GM13976 (cell line): ENCODE data around the gene ING5.

Experiments
- DNase-seq: peaks from one replicate; pipeline ENCODE4 v3.0.0; 2012; ENCODE audit warnings: low spot score
- in situ Hi-C: fragments of 300-500 bp; cut with MboI; formaldehyde crosslinking; loops from one replicate; pipeline ENCODE4 v1.12.0; 2022; ENCODE audit warnings: low sequenced_read_pairs, mixed read lengths, inconsistent platforms; ENCODE audit not compliant: unreplicated experiment
- TF ChIP-seq, protein P1 (sequence below): IDR thresholded peaks from 2 replicates; pipeline ENCODE4 v1.5.1; 2012; ENCODE audit warnings: borderline replicate concordance, mild to moderate bottlenecking; ENCODE audit not compliant: insufficient read depth; ENCODE audit errors: extremely low read depth, missing control alignments, control extremely low read depth

ING5 gene

DNA sequence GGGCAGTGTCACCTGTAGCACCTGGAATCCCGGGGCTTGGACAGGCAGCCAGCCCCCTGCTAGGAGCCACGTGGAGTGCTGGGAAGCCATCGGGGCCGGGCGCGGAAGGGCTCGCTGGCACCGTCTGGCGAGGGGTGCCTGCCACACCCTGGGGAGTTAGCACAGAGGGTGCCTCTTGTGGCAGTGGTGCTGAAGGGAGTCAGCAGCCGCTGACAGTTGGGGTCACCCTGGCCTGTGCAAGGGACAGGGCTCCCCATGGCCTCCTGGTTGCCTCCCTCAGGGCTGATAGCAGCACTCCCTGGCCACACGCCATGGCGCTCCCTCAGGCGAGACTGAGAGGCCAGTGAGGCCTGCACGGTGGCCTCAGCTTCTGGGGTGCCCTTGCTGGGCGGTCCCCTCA lies 18.7 kb downstream of the ING5 start:
- TF ChIP-seq, protein P1, sequence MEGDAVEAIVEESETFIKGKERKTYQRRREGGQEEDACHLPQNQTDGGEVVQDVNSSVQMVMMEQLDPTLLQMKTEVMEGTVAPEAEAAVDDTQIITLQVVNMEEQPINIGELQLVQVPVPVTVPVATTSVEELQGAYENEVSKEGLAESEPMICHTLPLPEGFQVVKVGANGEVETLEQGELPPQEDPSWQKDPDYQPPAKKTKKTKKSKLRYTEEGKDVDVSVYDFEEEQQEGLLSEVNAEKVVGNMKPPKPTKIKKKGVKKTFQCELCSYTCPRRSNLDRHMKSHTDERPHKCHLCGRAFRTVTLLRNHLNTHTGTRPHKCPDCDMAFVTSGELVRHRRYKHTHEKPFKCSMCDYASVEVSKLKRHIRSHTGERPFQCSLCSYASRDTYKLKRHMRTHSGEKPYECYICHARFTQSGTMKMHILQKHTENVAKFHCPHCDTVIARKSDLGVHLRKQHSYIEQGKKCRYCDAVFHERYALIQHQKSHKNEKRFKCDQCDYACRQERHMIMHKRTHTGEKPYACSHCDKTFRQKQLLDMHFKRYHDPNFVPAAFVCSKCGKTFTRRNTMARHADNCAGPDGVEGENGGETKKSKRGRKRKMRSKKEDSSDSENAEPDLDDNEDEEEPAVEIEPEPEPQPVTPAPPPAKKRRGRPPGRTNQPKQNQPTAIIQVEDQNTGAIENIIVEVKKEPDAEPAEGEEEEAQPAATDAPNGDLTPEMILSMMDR = no peak
- in situ Hi-C loops = no loop called here
- DNase-seq = peak; percentile 28

DNA sequence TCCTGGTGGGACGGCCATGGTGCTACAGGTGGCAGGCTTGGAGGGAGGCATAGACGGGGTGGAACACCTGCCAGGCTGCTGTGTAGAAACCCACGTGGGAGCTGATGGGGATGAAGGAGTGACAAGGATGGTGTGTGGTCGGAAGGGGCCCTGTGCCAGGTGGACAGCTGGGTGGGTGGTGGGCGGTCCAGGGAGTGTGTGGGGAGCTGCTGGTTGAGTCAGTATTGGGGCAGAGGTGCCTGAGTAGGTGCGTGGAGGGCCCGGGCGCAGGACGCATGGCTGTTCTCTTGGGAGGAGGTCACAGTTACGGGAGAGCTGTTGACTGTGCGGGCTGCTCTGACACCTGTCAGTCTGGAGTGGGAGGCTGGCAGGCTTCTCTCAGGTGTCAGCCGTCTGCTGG lies 20.0 kb downstream of the ING5 start:
- peak; percentile 26 for DNase-seq
- in situ Hi-C loops = no loop called here
- TF ChIP-seq, protein P1 = no peak

DNA sequence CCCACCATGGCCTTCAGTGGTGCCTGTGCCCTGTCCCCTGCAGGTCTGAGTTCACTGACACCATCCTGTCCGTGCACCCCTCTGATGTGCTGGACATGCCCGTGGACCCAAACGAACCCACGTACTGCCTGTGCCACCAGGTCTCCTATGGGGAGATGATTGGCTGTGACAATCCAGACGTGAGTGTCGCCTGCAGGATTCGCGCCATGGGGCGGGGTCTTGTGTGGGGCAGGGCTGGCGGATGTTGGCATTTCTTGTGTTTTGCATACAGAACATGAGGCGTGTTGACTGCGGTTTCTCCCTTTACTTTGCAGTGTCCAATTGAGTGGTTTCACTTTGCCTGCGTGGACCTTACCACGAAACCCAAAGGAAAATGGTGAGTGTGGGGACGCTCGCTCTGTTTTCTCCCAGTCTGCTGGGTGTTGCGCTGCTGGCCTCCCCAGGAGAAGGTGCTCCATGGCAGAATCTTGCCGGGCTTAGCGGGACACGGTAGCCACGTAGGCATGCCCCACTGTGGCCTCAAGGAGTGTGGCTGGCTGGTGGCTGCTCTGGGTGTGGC lies 21.1 kb downstream of the ING5 start:
- in situ Hi-C loops = no loop called here
- DNase-seq = no peak
- TF ChIP-seq, protein P1 = no peak

DNA sequence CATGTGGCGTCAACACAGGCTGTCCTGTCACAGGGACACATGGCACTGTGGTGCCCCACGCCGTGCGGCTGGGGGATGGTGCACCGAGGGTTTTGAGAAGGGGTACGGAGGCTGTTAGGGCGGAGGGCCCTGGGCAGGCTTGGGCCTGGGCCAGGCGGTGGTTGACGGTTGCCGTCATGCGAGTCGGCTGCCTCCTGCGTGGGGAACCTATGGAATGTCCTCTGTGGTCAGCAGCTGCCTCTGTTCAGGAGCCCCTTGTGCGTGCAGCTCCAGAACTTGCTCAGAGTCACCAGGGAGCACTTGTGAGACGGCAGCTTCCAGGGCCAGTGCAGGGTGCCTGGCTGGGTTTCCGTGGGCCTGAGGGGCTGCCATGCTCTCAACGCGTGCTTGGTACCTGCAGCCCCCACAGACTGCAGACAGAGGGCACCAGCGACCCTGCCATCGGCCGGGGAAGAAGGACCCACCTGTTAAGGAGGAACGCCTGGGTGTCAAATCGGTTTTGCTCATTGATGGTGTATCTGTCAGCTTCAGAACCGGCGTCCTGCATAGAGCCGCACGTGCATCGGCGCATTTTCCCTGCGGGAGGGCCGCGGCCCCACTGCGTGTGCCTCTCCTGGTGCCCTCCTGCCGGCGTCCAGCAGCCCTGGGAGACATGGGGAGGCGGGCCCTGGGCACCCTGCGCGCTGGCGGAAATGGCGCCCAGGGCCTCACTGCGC lies 22.6 kb downstream of the ING5 start:
- in situ Hi-C loops = no loop called here
- no peak for DNase-seq
- TF ChIP-seq, protein P1 = no peak

DNA sequence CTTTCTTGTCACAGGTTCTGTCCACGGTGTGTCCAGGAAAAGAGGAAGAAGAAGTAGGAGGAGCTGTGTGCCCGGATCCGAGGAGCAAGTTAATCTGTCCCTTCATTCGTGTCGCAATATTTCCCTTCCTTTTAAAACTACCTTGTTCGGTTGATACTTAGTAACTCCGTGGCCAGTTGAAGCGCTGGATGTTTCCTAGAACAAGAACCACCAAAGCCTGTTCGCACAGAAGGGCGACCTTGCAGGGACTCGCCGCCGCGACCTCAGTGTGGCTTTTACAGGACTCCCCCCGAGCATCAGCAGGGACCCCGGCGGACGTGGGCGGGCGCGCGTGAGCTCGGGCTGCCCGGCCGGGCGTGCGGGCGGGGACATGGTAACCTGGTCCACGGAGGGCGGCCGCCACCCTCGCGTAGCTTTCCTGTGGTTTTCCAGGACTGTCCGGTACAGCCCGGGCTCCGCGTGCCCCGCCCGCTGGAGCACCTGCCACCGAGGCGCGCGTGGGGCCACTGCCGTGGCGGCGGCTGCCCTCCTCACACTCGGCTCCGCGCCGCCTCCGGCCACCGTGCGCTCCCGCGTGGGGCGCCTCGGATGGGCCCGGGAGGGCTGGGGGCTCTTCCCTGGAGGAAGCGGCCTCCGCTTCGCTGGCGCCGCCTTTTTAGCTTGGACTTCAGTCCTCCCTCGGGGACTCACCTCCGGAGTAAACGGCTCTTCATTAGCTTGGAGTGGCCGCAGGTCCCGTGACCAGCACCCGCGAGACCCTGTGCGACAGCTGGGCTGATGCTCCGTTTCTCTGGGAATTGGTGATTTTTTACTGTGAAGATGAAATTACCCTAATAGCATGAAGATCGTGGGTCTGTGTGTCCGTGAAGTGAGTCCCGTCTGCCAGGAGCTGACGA lies 23.4 kb downstream of the ING5 start:
- TF ChIP-seq, protein P1 = no peak
- DNase-seq = no peak
- in situ Hi-C loops = no loop called here

DNA sequence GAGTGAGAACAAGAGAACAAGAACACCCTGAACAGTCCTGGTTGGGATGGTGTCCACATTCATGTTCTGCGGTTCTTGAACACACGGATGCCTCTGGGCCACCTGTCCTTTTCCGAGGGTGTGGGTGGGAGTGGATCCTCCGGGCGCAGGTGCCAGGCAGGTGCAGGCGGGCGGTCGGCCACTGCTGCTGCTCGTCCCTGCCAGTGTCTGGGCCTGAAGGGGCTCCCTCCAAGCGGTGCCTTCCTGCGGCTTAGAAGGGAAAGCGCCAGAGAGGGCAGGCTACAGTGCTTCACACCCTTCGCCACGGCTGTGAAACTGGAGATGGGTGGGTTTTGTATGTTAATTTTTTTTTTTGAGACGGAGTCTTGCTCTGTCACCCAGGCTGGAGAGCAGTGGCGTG lies 24.6 kb downstream of the ING5 start:
- no peak for DNase-seq
- TF ChIP-seq, protein P1 = no peak
- in situ Hi-C loops = no loop called here
